ENCODE results near the gene PLCH1.

DNA sequence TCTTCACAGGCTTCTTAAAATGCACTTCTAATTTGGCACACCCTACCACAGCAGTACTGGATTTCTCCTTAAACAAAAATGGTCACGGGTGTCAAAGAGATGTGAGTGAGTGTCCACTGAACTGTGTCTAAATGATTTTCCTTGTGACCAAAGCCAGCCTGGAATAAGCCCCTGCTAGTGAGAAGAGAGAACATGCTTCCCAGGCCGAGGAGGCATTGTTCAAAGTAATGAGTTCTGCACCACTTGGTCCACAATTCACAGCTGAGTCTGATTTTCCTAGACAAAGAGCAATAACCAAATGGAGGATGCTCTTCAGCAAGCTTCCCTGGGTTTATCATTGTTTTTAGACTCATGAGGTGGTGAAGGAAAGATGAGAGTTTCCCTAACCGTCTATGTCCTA, 3.8 kb downstream of the PLCH1 start:
- TF ChIP-seq, protein P1, sequence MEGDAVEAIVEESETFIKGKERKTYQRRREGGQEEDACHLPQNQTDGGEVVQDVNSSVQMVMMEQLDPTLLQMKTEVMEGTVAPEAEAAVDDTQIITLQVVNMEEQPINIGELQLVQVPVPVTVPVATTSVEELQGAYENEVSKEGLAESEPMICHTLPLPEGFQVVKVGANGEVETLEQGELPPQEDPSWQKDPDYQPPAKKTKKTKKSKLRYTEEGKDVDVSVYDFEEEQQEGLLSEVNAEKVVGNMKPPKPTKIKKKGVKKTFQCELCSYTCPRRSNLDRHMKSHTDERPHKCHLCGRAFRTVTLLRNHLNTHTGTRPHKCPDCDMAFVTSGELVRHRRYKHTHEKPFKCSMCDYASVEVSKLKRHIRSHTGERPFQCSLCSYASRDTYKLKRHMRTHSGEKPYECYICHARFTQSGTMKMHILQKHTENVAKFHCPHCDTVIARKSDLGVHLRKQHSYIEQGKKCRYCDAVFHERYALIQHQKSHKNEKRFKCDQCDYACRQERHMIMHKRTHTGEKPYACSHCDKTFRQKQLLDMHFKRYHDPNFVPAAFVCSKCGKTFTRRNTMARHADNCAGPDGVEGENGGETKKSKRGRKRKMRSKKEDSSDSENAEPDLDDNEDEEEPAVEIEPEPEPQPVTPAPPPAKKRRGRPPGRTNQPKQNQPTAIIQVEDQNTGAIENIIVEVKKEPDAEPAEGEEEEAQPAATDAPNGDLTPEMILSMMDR (tag by site-specific recombination; IDR thresholded peaks at IDR 0.05) = no peak
- no peak for TF ChIP-seq ZNF169 (tag by site-specific recombination; IDR thresholded peaks at IDR 0.05)
- TF ChIP-seq ZNF24 (tag by site-specific recombination; IDR thresholded peaks at IDR 0.05) = no peak
- TF ChIP-seq ZNF335 (tag by site-specific recombination; conservative IDR thresholded peaks at IDR 0.05) = no peak
- no peak for TF ChIP-seq ZNF324 (tag by site-specific recombination; IDR thresholded peaks at IDR 0.05)
- no peak for TF ChIP-seq ZNF23 (tag by site-specific recombination; IDR thresholded peaks at IDR 0.05; ENCODE audit: borderline replicate concordance)
- no peak for TF ChIP-seq ZNF140 (tag by site-specific recombination; IDR thresholded peaks at IDR 0.05)
- no peak for TF ChIP-seq YY1 (tag by site-specific recombination; IDR thresholded peaks at IDR 0.05)
- TF ChIP-seq ZNF292 (tag by site-specific recombination; IDR thresholded peaks at IDR 0.05; ENCODE audit: borderline replicate concordance, low read depth) = no peak
- TF ChIP-seq, protein P2, sequence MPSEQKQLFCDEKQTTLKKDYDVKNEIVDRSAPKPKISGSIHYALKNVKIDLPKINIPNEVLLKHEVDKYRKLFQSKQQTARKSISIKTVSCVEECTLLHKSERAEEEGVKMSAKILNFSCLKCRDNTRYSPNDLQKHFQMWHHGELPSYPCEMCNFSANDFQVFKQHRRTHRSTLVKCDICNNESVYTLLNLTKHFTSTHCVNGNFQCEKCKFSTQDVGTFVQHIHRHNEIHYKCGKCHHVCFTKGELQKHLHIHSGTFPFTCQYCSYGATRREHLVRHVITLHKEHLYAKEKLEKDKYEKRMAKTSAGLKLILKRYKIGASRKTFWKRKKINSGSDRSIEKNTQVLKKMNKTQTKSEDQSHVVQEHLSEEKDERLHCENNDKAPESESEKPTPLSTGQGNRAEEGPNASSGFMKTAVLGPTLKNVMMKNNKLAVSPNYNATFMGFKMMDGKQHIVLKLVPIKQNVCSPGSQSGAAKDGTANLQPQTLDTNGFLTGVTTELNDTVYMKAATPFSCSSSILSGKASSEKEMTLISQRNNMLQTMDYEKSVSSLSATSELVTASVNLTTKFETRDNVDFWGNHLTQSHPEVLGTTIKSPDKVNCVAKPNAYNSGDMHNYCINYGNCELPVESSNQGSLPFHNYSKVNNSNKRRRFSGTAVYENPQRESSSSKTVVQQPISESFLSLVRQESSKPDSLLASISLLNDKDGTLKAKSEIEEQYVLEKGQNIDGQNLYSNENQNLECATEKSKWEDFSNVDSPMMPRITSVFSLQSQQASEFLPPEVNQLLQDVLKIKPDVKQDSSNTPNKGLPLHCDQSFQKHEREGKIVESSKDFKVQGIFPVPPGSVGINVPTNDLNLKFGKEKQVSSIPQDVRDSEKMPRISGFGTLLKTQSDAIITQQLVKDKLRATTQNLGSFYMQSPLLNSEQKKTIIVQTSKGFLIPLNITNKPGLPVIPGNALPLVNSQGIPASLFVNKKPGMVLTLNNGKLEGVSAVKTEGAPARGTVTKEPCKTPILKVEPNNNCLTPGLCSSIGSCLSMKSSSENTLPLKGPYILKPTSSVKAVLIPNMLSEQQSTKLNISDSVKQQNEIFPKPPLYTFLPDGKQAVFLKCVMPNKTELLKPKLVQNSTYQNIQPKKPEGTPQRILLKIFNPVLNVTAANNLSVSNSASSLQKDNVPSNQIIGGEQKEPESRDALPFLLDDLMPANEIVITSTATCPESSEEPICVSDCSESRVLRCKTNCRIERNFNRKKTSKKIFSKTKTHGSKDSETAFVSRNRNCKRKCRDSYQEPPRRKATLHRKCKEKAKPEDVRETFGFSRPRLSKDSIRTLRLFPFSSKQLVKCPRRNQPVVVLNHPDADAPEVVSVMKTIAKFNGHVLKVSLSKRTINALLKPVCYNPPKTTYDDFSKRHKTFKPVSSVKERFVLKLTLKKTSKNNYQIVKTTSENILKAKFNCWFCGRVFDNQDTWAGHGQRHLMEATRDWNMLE (tag by site-specific recombination; conservative IDR thresholded peaks at IDR 0.05; ENCODE audit: low read depth) = no peak
- TF ChIP-seq ZNF792 (tag by site-specific recombination; IDR thresholded peaks at IDR 0.05) = no peak
- TF ChIP-seq ZNF133 (tag by site-specific recombination; IDR thresholded peaks at IDR 0.05) = no peak
- TF ChIP-seq, protein P3, sequence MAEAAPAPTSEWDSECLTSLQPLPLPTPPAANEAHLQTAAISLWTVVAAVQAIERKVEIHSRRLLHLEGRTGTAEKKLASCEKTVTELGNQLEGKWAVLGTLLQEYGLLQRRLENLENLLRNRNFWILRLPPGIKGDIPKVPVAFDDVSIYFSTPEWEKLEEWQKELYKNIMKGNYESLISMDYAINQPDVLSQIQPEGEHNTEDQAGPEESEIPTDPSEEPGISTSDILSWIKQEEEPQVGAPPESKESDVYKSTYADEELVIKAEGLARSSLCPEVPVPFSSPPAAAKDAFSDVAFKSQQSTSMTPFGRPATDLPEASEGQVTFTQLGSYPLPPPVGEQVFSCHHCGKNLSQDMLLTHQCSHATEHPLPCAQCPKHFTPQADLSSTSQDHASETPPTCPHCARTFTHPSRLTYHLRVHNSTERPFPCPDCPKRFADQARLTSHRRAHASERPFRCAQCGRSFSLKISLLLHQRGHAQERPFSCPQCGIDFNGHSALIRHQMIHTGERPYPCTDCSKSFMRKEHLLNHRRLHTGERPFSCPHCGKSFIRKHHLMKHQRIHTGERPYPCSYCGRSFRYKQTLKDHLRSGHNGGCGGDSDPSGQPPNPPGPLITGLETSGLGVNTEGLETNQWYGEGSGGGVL (tag by site-specific recombination; IDR thresholded peaks at IDR 0.05) = no peak
